ENCODE data around the gene POU6F2. TPM values are rescaled to one million over a fixed set of nuclear protein-coding genes. Genes with fewer than 3 reads are reported as not detected.

The POU6F2 gene
- total and polyA plus RNA-seq, 2 donors: 0.05 to 0.07 TPM

- Histone ChIP-seq H3K27ac (ENCODE audit: low read depth in 1 of 2, low read length in 1 of 2) (no peak overlapping the region), H3K27me3 (ENCODE audit: control insufficient read depth in 2 of 2, insufficient read depth in 1 of 2, low read length in 1 of 2) (no peaks in the 10 kb centered on the region), H3K36me3 (ENCODE audit: control insufficient read depth in 2 of 2, insufficient read depth in 2 of 2, low read length in 1 of 2) (no peaks in the 10 kb centered on the region), H3K9me3 (ENCODE audit: control insufficient read depth in 2 of 2, insufficient read depth in 1 of 2, low read length in 1 of 2) (no peaks in the 10 kb centered on the region), H3K4me1 (ENCODE audit: control insufficient read depth in 2 of 2, insufficient read depth in 2 of 2, low read length in 2 of 2) (peaks cover 5 to 10% of the 10 kb centered on the region in 2 donors), H3K4me3 (ENCODE audit: low read length in 2 of 2) (no peak overlapping the region)
- DNase-seq (ENCODE audit: low read depth in 6 of 9, low spot score in 9 of 9): no peak
- 21% methylated on average over 4 of the region's 4 CpGs for WGBS
These were observed 531.7 kb downstream of the POU6F2 start for GRCh38 chr7:39509436-39509835.

GRCh38 chr7:39509912-39510311 is 532.2 kb downstream of the POU6F2 start:
- WGBS: 12% methylated on average over 2 of the region's 2 CpGs
- Histone ChIP-seq H3K27me3 (ENCODE audit: control insufficient read depth in 2 of 2, insufficient read depth in 1 of 2, low read length in 1 of 2) (no peaks in the 10 kb centered on the region), H3K4me3 (ENCODE audit: low read length in 2 of 2) (no peak overlapping the region), H3K9me3 (ENCODE audit: control insufficient read depth in 2 of 2, insufficient read depth in 1 of 2, low read length in 1 of 2) (no peaks in the 10 kb centered on the region), H3K36me3 (ENCODE audit: control insufficient read depth in 2 of 2, insufficient read depth in 2 of 2, low read length in 1 of 2) (no peaks in the 10 kb centered on the region), H3K4me1 (ENCODE audit: control insufficient read depth in 2 of 2, insufficient read depth in 2 of 2, low read length in 2 of 2) (peaks cover 5 to 10% of the 10 kb centered on the region in 2 donors), H3K27ac (ENCODE audit: low read depth in 1 of 2, low read length in 1 of 2) (no peak overlapping the region)
- peak in 3 of 9 donors; percentile 4 to 19 (median 6) for DNase-seq (ENCODE audit: low read depth in 6 of 9, low spot score in 9 of 9)

- DNase-seq (ENCODE audit: low read depth in 6 of 9, low spot score in 9 of 9): no peak
- Histone ChIP-seq H3K27ac (ENCODE audit: low read depth in 1 of 2, low read length in 1 of 2) (no peak overlapping the region), H3K27me3 (ENCODE audit: control insufficient read depth in 2 of 2, insufficient read depth in 1 of 2, low read length in 1 of 2) (no peaks in the 10 kb centered on the region), H3K36me3 (ENCODE audit: control insufficient read depth in 2 of 2, insufficient read depth in 2 of 2, low read length in 1 of 2) (no peaks in the 10 kb centered on the region), H3K4me3 (ENCODE audit: low read length in 2 of 2) (no peak overlapping the region), H3K4me1 (ENCODE audit: control insufficient read depth in 2 of 2, insufficient read depth in 2 of 2, low read length in 2 of 2) (peaks cover 5 to 10% of the 10 kb centered on the region in 2 donors), H3K9me3 (ENCODE audit: control insufficient read depth in 2 of 2, insufficient read depth in 1 of 2, low read length in 1 of 2) (no peaks in the 10 kb centered on the region)
- WGBS: 79% methylated on average over 3 of the region's 3 CpGs
These were observed 533.2 kb downstream of the POU6F2 start for GRCh38 chr7:39510864-39511354.

- no peak for DNase-seq (ENCODE audit: low read depth in 6 of 9, low spot score in 9 of 9)
- no peak overlapping the region for H3K4me3 ChIP-seq (ENCODE audit: low read length in 2 of 2)
- H3K27ac ChIP-seq (ENCODE audit: low read depth in 1 of 2, low read length in 1 of 2): no peak overlapping the region
- H3K4me1 ChIP-seq (ENCODE audit: control insufficient read depth in 2 of 2, insufficient read depth in 2 of 2, low read length in 2 of 2): no peaks in the 10 kb centered on the region
- no peaks in the 10 kb centered on the region for H3K9me3 ChIP-seq (ENCODE audit: control insufficient read depth in 2 of 2, insufficient read depth in 1 of 2, low read length in 1 of 2)
- H3K27me3 ChIP-seq (ENCODE audit: control insufficient read depth in 2 of 2, insufficient read depth in 1 of 2, low read length in 1 of 2): no peaks in the 10 kb centered on the region
- 79% methylated on average over 8 of the region's 8 CpGs for WGBS
- no peaks in the 10 kb centered on the region for H3K36me3 ChIP-seq (ENCODE audit: control insufficient read depth in 2 of 2, insufficient read depth in 2 of 2, low read length in 1 of 2)
These were observed 538.0 kb downstream of the POU6F2 start for GRCh38 chr7:39515534-39516228.

GRCh38 chr7:39516498-39516897 is 538.8 kb downstream of the POU6F2 start:
- Histone ChIP-seq H3K4me1 (ENCODE audit: control insufficient read depth in 2 of 2, insufficient read depth in 2 of 2, low read length in 2 of 2) (no peaks in the 10 kb centered on the region), H3K9me3 (ENCODE audit: control insufficient read depth in 2 of 2, insufficient read depth in 1 of 2, low read length in 1 of 2) (no peaks in the 10 kb centered on the region), H3K36me3 (ENCODE audit: control insufficient read depth in 2 of 2, insufficient read depth in 2 of 2, low read length in 1 of 2) (no peaks in the 10 kb centered on the region), H3K27me3 (ENCODE audit: control insufficient read depth in 2 of 2, insufficient read depth in 1 of 2, low read length in 1 of 2) (no peaks in the 10 kb centered on the region), H3K4me3 (ENCODE audit: low read length in 2 of 2) (no peak overlapping the region), H3K27ac (ENCODE audit: low read depth in 1 of 2, low read length in 1 of 2) (no peak overlapping the region)
- DNase-seq (ENCODE audit: low read depth in 6 of 9, low spot score in 9 of 9): no peak
- 92% methylated on average over 7 of the region's 7 CpGs for WGBS

- Histone ChIP-seq H3K27ac (ENCODE audit: low read depth in 1 of 2, low read length in 1 of 2) (no peak overlapping the region), H3K27me3 (ENCODE audit: control insufficient read depth in 2 of 2, insufficient read depth in 1 of 2, low read length in 1 of 2) (no peaks in the 10 kb centered on the region), H3K9me3 (ENCODE audit: control insufficient read depth in 2 of 2, insufficient read depth in 1 of 2, low read length in 1 of 2) (no peaks in the 10 kb centered on the region), H3K4me3 (ENCODE audit: low read length in 2 of 2) (no peak overlapping the region), H3K4me1 (ENCODE audit: control insufficient read depth in 2 of 2, insufficient read depth in 2 of 2, low read length in 2 of 2) (no peaks in the 10 kb centered on the region), H3K36me3 (ENCODE audit: control insufficient read depth in 2 of 2, insufficient read depth in 2 of 2, low read length in 1 of 2) (no peaks in the 10 kb centered on the region)
- no peak for DNase-seq (ENCODE audit: low read depth in 6 of 9, low spot score in 9 of 9)
- 81% methylated on average over 3 of the region's 3 CpGs for WGBS
These were observed 539.5 kb downstream of the POU6F2 start for GRCh38 chr7:39517240-39517639.

Other genes with a start within 250 kb of the POU6F2 start
- 30.3 TPM for gene VPS41, start 68.7 kb upstream of the POU6F2 start, total RNA-seq
- 28.3 TPM for gene VPS41, start 68.7 kb upstream of the POU6F2 start, polyA plus RNA-seq